Measurements from ENCODE around the gene CARMIL1. TPM values are rescaled to one million over a fixed set of nuclear protein-coding genes. Genes with fewer than 3 reads are reported as not detected.

Gene CARMIL1
- total and polyA plus RNA-seq, 2 donors from 2014 or later, result 22.3 to 51.1 TPM

- no peaks in the 10 kb centered on the region for H3K27me3 ChIP-seq (ENCODE audit: control insufficient read depth, insufficient read depth, low read length)
- no peaks in the 10 kb centered on the region for H3K4me1 ChIP-seq (ENCODE audit: control insufficient read depth in 2 of 3, insufficient read depth in 2 of 3, low read depth in 1 of 3, low read length in 3 of 3)
- H3K4me3 ChIP-seq (ENCODE audit: low read length in 3 of 3), result peak within 1 kb of the TSS in 2 of 3 donors; percentile 31 to 35
- H3K9me3 ChIP-seq (ENCODE audit: control insufficient read depth in 2 of 3, insufficient read depth in 1 of 3, low read length in 3 of 3), result no peaks in the 10 kb centered on the region
- no peak within 1 kb of the TSS for H3K27ac ChIP-seq (ENCODE audit: low read depth in 2 of 2, low read length in 2 of 2)
- FAIRE-seq, result no peak
- TF ChIP-seq CTCF (IDR thresholded peaks at IDR 0.05; ENCODE audit: borderline replicate concordance, extremely low read depth, insufficient read depth), result no peak
- peak; percentile 82 to 93 (median 91) for DNase-seq
- H3K9ac ChIP-seq (ENCODE audit: low read length in 3 of 3), result no peak within 1 kb of the TSS
- no peaks in the 10 kb centered on the region for H3K36me3 ChIP-seq (ENCODE audit: control insufficient read depth in 2 of 3, insufficient read depth in 3 of 3, low read length in 3 of 3)
- intact Hi-C loops (cut with DNase I), result no loop called here
Measured at GRCh38 chr6:25652007-25652515, 372.9 kb downstream of the CARMIL1 start, which contains the start of gene SCGN. SCGN (plus strand) TSS chr6:25652215; CDS start chr6:25652404, 189 bp downstream.

- Histone ChIP-seq H3K4me3 (ENCODE audit: low read length in 3 of 3) (no peak overlapping the region), H3K9ac (ENCODE audit: low read length in 3 of 3) (no peak overlapping the region), H3K27me3 (ENCODE audit: control insufficient read depth, insufficient read depth, low read length) (no peaks in the 10 kb centered on the region), H3K27ac (ENCODE audit: low read depth in 2 of 2, low read length in 2 of 2) (no peak overlapping the region), H3K9me3 (ENCODE audit: control insufficient read depth in 2 of 3, insufficient read depth in 1 of 3, low read length in 3 of 3) (no peaks in the 10 kb centered on the region), H3K36me3 (ENCODE audit: control insufficient read depth in 2 of 3, insufficient read depth in 3 of 3, low read length in 3 of 3) (no peaks in the 10 kb centered on the region), H3K4me1 (ENCODE audit: control insufficient read depth in 2 of 3, insufficient read depth in 2 of 3, low read depth in 1 of 3, low read length in 3 of 3) (no peaks in the 10 kb centered on the region)
- no peak for DNase-seq
- no peak for FAIRE-seq
- TF ChIP-seq CTCF (IDR thresholded peaks at IDR 0.05; ENCODE audit: borderline replicate concordance, extremely low read depth, insufficient read depth), result no peak
- intact Hi-C loops (cut with DNase I), result no loop called here
Measured at GRCh38 chr6:25655723-25656122, 376.5 kb downstream of the CARMIL1 start.

DNA sequence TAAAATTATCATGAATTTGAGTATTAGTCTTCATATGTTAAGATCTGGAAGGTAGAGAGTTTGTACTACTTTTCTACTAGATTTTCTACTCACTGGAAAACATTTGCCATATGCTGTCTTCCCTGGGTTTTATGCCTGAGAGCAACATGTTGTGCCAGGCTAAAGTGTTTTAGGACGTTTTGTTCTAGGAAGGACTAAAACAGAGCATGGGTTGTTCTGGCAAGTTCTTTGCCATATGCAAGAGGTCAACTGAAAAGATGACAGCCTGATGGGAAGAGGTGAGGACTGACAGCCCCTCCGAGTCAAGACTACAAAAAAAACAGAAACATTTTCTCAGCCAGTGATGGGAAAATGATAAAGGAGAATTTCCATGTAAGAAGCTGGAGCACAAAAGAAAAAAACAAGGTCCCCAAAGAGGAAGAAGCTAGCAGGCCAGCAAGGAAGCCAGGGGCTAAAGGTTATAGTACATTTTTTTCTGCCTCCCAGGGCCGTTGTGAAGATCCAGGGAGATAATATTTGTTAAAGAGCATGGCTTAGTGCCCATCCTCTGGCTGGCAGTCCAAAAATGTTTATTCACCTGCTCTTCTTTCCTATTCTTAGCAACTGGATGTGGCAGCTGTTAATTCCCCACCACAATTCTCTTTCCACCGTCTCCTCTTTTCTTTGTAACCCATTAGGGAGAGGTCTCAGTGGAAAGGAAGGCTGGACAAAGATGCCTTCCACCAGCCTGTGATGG lies 380.6 kb downstream of the CARMIL1 start:
- intact Hi-C loops (cut with DNase I), result no loop called here
- Histone ChIP-seq H3K4me3 (ENCODE audit: low read length in 3 of 3) (no peak overlapping the region), H3K9ac (ENCODE audit: low read length in 3 of 3) (no peak overlapping the region), H3K36me3 (ENCODE audit: control insufficient read depth in 2 of 3, insufficient read depth in 3 of 3, low read length in 3 of 3) (no peaks in the 10 kb centered on the region), H3K27me3 (ENCODE audit: control insufficient read depth, insufficient read depth, low read length) (no peaks in the 10 kb centered on the region), H3K27ac (ENCODE audit: low read depth in 2 of 2, low read length in 2 of 2) (no peak overlapping the region), H3K9me3 (ENCODE audit: control insufficient read depth in 2 of 3, insufficient read depth in 1 of 3, low read length in 3 of 3) (no peaks in the 10 kb centered on the region), H3K4me1 (ENCODE audit: control insufficient read depth in 2 of 3, insufficient read depth in 2 of 3, low read depth in 1 of 3, low read length in 3 of 3) (no peaks in the 10 kb centered on the region)
- no peak for TF ChIP-seq CTCF (IDR thresholded peaks at IDR 0.05; ENCODE audit: borderline replicate concordance, extremely low read depth, insufficient read depth)
- no peak for DNase-seq
- FAIRE-seq, result no peak

Measured in kidney (tissue), 14 donors.